HK-2 (cell line): Measurements from ENCODE around the gene CDK11A.
"Not testable (repeated sequence)": the region's sequence is repeated elsewhere in the genome, so short reads cannot be mapped to it uniquely, and the experiment has no call there.

ENCODE experiments used
- DNase-seq: peaks from one replicate; pipeline ENCODE4 v3.0.0-alpha.2; 2018; ENCODE audit not compliant: unreplicated experiment

The CDK11A gene

GRCh38 chr1:1662830-1663560 is 61.2 kb downstream of the CDK11A start:
- DNase-seq = not testable (repeated sequence)

- not testable (repeated sequence) for DNase-seq
Observed at GRCh38 chr1:1662392-1662791, 61.8 kb downstream of the CDK11A start.

GRCh38 chr1:1658583-1659549 is 65.3 kb downstream of the CDK11A start, which contains the start of gene CDK11B:
CDK11B (minus strand) TSS chr1:1659004; CDS start chr1:1657485, 1,519 bp downstream.
- DNase-seq = peak; percentile 95
